Adrenal gland (tissue), 5 donors: Measurements from ENCODE around the gene IL1RAPL1.

Experiments used
- CTCF ChIP-seq, 6 experiments: fragments of 450-650 bp in 4 of 6; fragments of 200-600 bp in 2 of 6; sonication (generic) in 1 of 6; IDR thresholded peaks; 1 replicate in 5 of 6; 2 replicates in 1 of 6; pipeline versions ENCODE4 v1.5.1 to v1.8.0; 2016 to 2021; ENCODE audit warnings: antibody characterized with exemption in 6 of 6, mild to moderate bottlenecking in 2 of 6, moderate library complexity in 1 of 6
- POLR2A ChIP-seq, 2 donors: fragments of 450-650 bp; IDR thresholded peaks; one replicate each; pipeline ENCODE4 v1.6.1; 2017; ENCODE audit warnings: antibody characterized with exemption in 2 of 2, mild to moderate bottlenecking in 2 of 2, moderate library complexity in 1 of 2
- donor health status: DM: no; HTN: no; CAD: no.

- no peak for TF ChIP-seq CTCF (IDR thresholded peaks at IDR 0.05)
- no peak for TF ChIP-seq POLR2A (IDR thresholded peaks at IDR 0.05)
Measured at GRCh38 chrX:29461039-29461438, 873.8 kb downstream of the IL1RAPL1 start.
